C4-2B (cell line): ENCODE results near the gene SEMA3E.

Experiments
- H3K27ac ChIP-seq: fragments of 450-650 bp; 2 replicates; pipeline ENCODE4 v1.5.1; 2017
- CTCF ChIP-seq: fragments of 450-650 bp; conservative IDR thresholded peaks from 2 replicates; pipeline ENCODE4 v1.5.1; 2017; ENCODE audit warnings: mild to moderate bottlenecking
- ZFX ChIP-seq: fragments of 450-650 bp; IDR thresholded peaks from 2 replicates; pipeline ENCODE4 v1.6.1; 2017

The SEMA3E gene

GRCh38 chr7:83514977-83515376 lies 134.0 kb downstream of the SEMA3E start:
- H3K27ac ChIP-seq = no peak overlapping the region
- TF ChIP-seq ZFX (no peak), CTCF (no peak)

- no peak overlapping the region for H3K27ac ChIP-seq
- TF ChIP-seq ZFX = no peak
- TF ChIP-seq CTCF = no peak
Observed at GRCh38 chr7:83509255-83510021, 139.5 kb downstream of the SEMA3E start.

- TF ChIP-seq CTCF (no peak), ZFX (no peak)
Observed at GRCh38 chr7:83504330-83504729, 144.6 kb downstream of the SEMA3E start.

GRCh38 chr7:83502636-83503035 lies 146.3 kb downstream of the SEMA3E start:
- H3K27ac ChIP-seq = no peak overlapping the region
- TF ChIP-seq CTCF (no peak), ZFX (no peak)

More at GRCh38 chr7:83504330-83504729, 144.6 kb downstream of the SEMA3E start:
- H3K27ac ChIP-seq = no peak overlapping the region

- TF ChIP-seq CTCF (no peak), ZFX (no peak)
- no peak overlapping the region for H3K27ac ChIP-seq
Observed at GRCh38 chr7:83494683-83495082, 154.3 kb downstream of the SEMA3E start.

GRCh38 chr7:83492802-83493201 lies 156.1 kb downstream of the SEMA3E start:
- no peak for TF ChIP-seq CTCF
- no peak for TF ChIP-seq ZFX
- H3K27ac ChIP-seq = no peak overlapping the region

GRCh38 chr7:83487801-83488200 lies 161.1 kb downstream of the SEMA3E start:
- TF ChIP-seq CTCF = no peak
- no peak for TF ChIP-seq ZFX
- no peak overlapping the region for H3K27ac ChIP-seq
